ENCODE results near the gene UBE2E2.

- TF ChIP-seq CTCF (IDR thresholded peaks at IDR 0.05) (no peak), POLR2A (IDR thresholded peaks at IDR 0.05) (no peak)
These were observed 10.7 kb downstream of the UBE2E2 start for GRCh38 chr3:23213813-23214212.
